HG02623 (cell line): ENCODE measurements around the gene CTIF.

Source experiments
- ATAC-seq: cut with Tn5 transposase; IDR thresholded peaks from one replicate; pipeline ENCODE4 v1.9.1; 2021; ENCODE audit warnings: moderate library complexity; ENCODE audit not compliant: unreplicated experiment

Gene CTIF

DNA sequence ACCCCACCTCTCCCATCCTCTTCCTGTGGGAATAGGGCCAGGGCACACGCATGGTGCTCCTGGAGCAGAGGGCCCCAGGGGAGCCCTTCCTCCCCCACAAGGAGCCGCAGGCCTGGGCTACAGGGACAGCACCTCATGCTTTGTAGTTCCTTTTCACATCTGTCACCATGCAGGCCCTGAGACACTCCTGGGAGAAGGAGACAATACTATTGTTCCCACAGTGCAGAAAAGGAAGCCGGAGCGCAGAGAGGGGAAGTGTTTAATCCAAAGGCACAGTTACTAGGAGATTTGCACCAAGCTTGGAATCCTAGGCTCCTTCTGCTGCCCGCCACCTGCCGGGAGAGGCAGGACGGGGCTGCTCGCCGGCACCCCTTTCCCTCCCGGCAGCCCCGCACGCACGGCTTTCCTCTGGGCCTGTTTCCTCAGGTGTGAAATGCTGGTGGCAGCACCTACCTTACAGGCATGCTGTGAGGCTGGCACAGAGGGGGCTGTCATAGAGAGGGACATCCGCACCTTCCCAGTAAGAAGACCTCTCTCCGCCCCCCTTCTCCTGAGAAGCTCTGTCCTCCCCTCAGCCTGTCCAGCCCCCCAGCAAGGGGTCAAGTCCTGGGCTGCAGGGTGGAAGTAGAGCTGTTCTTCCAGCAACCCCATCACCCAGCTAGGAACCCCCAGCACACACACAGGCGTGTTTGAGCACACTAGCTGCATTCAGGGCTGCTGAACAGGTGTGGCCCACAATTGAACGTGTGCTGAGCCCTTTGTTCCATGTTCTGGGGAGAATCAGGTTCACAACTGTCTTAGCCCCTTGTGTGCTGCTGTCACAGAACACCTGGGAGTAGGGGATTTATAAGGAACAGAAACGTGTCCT is 349.3 kb downstream of the CTIF start:
- ATAC-seq = no peak

DNA sequence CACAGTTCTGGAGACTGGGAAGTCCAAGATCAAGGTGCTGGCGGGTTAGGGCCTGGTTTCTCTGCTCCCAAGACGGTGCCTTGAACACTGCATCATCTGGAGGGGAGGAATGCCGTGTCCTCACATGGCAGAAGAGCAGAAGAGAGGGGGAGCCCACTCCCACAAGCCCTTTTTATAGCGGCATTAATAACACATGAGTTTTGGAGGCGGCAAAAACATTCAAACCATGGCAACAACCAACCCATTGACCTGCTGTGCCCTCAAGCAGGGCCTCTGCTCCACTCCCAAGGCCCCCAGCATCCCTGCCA is 349.9 kb downstream of the CTIF start:
- no peak for ATAC-seq

DNA sequence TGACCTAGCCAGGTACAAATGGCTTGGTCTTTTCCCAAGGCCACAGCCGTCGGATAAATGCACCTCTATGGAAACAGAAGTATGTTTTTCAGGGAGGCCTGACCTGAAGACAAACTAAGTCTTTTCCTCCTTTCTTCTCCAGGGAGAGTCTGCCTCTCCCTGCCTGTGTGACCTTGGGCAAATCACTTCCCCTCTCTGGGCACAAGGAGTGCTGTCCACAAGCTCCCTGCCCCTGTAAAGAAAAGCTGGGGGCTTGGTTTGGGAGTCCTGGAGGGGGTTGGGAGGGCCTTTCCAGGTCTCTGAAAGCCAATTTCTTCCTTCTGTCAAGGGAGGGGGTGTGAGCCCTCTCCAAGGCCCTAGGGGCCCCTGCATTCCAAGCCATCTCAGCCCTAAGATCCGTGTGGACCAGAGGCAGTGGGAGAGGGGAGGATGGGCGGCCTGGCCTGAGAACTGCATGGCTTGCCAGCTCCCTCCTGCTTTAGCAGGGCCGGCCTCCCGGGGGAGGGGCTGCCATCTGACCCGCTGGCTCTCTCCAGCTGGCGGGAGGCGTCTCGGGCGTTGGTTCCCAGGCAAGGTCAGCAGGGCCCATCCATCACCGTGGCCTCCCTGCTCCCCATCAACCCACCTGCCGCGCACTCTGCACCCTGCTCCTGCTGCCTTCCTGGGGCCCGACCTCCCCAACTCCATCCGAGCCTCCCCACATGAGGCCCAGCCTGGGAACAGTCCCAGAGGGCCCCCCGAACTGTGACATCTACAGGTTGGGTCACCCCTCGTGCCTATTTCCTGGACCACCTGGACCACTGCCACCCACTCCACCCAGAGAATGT is 350.5 kb downstream of the CTIF start:
- ATAC-seq = no peak

DNA sequence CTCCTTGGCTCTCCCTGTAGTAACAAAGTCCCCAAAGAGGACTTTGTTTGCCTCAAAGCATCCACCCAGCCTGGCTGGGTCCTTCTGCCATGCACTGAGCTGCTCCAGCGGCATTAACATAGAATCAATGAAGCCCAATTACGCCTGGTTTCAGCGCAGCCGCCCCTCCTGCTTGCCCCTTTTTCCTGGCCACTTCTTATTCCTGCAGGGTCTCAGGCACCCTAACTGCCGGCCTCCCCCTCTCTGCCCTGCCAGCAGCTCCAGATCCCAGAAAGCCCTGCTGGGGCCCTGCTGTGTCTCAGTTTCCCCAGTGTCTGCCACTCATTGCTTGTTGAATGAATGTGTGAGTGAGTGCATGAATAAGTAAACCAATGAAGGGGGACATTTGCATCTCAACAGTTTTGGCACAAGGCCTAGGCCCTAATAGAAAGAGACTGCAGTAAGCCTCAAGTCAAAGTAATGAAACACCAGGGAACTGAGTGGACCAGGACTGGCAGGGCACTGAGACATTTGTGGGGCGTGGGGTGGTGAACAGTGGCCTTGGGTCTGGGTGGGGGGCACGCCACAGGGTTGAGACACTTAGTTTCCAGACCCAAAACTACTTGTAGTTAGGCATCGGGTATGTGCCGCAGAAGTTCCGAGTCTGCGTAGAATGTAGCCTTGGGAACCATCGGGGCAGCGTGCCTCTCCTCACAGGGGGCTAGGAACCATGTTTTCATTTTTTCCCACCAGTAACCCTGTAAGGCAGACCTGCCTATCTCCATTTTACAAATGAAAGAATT is 351.3 kb downstream of the CTIF start:
- ATAC-seq = no peak

DNA sequence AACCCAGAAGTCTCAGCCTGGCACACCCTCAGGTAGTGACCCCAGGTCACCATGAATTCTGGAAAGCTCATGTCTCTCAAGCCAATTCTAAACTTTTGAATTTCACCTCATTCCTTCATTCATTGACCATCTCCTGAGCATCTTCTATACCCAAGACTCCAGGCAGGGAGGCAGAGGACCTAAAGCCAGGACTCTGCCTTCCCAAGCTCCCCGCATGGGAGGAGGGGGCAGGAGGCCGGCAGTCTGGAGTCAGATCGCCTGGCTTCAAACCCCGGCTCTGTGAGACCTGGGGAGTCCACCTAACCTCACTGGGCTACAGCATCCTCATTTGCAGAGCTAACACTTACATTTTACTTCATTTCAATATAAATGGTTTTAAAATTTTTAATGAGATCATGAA is 352.9 kb downstream of the CTIF start:
- ATAC-seq = no peak

DNA sequence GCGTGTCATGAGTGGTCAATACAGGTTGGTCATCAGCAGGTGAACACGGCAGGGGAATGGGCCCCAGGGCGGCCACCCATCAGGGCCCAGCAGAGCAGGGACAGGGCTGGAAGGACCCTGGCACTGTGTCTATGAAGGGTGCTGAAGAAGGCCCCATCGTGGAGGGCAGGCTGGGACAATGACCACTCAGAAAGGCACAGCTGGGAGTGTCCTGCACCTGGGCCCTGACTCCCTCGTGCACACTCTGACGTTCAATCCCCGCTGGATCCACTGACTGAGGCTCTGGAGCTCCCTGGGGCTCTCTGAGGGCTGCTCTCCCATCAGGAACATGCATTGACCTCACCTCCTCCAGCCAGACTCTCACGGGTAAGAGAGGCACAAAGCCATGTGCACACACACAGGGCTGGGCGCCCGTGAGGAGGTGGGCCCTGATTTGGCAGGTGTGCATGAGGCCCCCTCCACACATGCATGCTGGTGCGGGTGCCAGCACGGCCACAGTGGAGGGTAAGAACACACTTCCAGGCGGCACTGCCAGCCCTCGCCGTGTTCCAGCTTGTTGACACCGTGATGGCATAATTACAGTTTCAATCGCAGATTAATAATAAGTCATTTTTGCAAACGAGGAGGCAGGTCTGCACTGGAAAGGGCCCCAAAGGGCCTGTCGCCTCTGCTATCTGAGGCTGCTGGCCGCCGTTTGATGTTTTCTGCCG is 353.5 kb downstream of the CTIF start:
- no peak for ATAC-seq

DNA sequence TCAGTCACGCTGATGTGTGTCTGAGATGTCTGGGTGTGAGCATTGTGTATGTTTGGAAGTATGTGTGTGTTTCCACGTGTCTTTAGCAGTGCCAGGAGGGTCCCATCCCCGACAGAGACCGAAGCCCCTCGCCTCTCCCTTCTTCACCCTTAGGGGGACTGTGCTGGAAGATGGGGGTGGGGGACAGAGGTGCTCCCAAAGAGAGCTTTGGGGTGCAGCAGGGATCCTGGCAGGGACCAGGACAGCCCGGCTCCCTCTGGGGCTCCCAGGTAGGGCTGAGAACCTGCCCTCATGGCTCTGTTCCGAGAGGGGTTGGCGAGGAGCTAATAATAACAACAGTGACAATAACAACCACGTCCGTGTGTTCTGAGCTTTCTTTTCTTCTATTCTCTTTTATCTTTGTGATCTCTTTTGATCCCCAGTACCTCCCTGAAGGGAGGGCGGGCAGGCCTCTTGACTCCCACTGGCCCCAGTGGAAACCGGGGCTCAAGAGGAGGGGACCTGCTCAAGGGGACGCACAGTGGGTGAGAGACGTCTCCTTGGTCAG is 354.3 kb downstream of the CTIF start:
- no peak for ATAC-seq

DNA sequence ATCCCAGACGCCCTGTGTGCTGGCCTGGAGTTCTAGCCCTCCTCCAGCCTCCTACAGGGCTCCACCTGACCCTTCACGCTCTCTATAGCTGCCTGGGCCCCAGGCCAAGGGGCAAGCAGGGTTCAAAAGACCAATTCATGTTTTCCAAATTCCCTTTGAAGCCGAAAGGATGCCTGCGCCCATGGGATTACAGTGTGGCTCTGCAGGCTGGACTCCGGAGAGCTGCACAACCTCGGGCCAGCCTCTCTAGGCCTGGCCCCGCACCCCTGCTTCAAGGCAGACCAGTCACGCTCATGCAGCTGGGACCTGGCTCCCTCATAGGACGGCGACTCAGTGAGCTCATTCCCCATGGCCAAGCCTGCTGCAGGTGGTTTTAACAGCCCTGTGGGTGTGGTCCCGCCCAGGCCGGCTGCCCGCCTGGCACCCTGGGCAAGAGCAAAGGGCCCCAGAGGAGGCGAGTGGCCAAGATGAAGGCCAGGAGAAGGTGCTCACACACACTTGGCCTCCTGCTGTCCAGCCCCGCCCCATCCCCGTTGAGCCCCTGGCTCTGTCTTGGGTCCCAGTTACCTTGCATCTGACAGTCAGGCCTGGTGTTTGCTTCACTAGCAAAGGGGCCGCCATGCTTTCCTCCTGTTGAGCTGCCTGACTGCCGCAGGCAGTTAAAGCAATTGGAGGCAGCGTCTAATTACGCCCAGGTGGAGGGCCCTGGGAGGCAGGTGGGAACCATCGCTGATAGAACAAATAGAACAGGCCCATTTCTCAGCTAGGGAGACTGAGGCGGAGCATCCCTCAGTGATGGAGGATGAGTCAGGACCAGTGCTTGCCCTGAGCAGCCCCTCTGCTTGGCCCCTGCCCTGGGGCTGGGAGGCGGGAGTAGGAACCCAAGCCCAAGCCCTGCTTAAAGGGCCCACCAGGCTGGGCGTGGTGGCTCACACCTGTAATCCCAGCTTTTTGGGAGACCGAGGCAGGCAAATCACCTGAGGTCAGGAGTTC is 355.1 kb downstream of the CTIF start:
- ATAC-seq = no peak

DNA sequence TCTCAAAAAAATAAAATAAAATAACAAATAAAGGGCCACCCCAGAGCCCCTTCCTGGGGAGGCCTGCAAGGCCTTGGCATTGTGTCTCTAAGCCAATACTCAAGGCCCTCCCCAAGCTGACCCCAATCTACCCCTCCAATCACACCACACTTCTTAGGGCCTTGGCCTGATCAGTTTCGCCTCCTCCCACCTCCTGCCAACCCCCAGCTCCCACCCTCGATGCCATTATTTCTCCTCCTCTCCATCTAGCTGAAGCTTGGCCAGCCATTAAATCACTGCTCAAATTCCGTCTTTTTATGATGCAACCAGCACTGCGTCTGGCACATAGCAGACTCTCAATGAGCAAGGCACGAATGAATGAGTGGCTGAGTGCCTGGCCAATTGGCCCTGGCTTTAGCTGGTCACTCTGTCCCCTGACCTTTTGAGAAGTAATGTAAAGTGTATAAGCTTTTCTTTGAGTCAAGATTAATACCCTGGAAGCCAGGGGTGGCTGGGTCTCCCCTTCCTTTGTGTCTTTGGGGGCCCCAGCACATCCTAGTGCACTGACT is 356.0 kb downstream of the CTIF start:
- ATAC-seq = no peak

DNA sequence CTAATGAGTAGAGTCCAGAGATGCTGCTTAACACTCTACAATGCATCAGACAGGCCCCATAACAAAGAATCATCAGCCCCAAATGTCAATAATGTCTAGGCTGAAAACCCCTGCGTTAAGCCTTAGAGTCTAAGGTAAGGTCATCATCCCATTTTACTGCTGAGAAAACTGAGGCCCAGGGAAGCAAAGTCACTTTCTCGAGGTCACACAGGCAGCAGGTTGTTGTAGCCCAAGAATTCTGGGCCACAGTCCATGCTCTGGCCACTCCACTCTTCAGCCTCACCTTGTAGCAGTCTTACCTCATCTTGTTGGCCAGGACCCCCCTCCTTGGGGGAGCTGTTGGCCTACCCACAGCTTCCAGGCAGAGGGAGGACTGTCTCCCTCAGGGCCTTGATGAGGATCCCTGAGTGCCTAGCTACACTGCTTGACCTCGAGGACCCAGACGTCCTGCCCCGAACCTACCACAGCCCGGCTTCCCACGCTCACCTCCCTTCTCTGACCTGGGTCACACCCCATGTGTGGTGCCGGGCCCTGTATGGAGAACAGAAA is 357.6 kb downstream of the CTIF start:
- no peak for ATAC-seq

DNA sequence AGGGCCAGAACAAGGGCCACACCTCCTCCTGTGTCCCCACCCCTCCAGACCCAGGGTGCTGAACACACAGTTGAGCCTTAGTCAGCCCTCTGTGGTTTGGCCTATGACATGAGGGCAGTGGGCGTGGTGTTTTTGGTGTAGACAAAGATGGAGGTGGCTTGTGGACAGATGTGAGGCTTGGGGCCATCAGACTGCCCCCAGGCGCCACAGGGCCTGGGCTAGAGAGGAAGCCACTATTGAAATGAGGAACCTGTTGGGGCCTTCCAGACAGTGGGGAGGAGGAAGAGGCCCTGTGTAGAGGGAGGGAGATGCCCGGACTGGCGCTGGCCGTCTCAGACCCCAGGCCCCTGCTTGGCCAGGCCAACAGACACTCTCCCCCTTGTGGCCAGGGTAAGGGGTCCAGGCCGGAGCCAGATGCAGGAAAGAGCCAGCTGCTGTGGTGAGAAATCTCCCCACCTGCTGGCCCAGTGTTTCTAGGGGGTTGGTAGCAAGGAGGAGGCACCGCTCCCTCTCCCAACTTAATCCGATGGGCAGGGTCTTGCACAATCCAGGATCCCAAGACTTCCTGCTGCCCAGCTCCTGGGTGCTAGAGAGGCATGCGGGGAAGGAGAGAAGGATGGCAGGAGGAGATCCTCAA is 358.2 kb downstream of the CTIF start:
- no peak for ATAC-seq

DNA sequence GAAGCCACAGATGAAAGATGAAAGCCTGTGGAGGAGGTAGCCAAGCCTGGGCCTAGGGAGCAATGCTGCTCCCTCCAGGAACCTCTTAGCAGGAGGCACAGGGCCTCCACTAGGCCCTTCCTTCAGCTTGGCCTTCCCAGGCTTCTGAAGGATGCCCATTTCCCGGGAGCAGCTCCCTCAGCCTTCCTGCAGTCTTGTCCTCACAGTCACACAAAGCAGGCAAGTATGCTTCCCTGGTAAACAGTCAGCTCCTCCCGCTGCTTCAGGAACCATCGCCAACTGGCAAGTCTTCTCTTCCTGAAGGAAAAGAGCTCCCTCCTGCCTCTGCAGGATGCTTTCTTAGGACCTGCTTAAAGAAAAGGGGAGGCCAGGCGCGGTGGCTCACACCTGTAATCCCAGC is 358.7 kb downstream of the CTIF start:
- ATAC-seq = no peak

DNA sequence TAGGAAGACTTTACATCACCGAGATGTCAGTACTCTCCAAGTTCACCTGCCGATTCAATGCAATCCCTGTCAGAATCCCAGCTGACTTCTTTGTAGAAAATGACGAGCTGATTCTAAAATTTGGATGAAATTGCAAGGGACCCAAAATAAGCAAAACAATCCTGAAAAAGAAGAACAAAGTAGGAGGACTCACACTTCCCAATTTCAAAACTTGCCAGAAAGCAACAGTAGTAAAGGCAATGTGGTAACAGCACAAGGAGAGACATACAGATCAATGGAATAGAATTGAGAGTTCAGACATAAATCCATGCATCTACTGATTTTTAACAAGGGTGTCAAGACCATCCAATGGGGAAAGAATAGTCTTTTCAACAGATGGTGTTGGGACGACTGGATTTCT is 359.7 kb downstream of the CTIF start:
- ATAC-seq = no peak

DNA sequence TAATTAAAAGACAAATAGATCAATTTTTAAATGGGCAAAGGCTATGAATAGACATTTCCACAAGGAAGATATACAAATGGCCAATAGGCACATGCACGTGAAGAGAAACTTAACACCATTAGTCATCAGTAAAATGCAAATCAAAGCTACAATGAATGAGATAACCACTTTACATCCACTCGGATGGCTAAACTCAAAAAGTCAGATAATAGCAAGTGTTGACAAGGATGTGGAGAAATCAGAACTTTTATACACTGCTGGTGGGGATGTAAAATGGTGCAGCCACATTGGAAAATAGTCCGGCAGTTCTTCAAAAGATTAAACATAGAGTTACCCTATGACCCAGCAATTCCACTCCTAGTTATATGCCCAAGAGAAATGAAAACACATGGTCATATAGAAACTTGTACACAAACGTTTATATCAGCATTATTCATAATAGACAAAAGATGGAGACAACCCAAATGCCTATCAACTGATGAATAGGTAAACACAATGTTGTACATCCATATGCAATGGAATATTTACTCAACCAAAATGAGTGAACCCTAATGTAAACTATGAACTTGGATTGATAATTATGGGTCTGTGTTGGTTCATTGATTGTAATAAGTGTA is 360.8 kb downstream of the CTIF start:
- ATAC-seq = no peak

DNA sequence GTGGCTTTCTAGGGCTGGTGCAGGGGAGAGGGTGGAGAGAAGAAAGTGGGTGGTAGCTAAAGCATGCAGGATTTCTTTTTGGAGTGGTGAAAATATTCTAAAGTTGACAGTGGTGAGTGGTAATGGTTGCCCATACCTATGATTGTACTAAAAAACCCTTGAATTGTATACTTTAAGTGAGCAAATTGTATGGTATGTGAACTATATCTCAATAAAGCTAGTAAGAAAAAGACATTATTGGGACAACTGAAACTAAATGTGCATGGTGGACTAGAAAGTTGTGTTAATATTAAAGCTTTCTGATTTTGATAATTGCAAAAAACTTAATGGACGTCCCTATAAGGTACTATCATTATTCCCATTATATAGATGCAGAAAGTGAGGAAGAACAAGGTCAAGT is 361.6 kb downstream of the CTIF start:
- ATAC-seq = no peak

DNA sequence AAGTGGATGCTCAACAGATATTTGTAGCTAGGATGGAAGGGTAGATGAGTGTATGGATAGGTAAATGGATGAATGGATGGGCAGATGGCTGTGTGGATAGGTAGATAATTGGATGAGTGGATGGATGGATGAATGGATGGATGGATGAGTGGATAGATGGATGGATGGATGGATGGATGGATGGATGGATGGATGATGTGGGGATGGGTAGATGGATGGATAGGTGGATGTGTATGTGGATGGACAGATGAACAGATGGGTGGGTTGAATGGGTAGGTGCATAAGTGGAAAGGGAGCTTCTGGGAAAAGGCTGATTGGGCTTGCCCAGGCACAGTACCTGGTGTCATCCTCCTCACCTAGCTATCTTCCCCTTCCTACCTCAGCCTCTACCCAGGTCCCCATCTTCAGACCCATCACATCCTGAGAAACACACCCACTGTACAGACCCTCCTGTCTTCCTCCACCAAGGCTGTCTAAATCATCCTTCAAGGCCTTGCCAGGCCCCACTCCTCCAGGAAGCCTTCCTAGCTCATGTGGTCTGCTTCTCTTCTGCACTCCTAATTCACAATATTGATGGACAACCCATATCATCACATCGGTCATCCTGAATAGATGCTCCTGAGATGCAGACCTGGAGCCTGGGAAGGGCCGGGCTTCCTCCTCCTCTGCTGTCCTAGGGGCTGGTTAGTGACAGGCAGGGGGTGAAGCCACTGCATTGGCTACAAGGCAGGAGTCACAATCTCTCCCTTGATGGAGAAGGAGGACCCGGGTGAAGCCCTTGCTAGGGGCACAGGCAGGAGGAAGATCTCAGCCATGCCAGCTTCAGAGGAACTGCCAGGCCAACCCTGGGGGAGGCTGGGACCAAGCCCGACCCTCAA is 362.6 kb downstream of the CTIF start:
- no peak for ATAC-seq
